Midbrain (tissue), 1 donor: ENCODE results near the gene PLCB2.

ENCODE experiments used
- DNase-seq: peaks from one replicate; lab custom pipeline; 2025; lab: John Stamatoyannopoulos, UW

Gene PLCB2

DNA sequence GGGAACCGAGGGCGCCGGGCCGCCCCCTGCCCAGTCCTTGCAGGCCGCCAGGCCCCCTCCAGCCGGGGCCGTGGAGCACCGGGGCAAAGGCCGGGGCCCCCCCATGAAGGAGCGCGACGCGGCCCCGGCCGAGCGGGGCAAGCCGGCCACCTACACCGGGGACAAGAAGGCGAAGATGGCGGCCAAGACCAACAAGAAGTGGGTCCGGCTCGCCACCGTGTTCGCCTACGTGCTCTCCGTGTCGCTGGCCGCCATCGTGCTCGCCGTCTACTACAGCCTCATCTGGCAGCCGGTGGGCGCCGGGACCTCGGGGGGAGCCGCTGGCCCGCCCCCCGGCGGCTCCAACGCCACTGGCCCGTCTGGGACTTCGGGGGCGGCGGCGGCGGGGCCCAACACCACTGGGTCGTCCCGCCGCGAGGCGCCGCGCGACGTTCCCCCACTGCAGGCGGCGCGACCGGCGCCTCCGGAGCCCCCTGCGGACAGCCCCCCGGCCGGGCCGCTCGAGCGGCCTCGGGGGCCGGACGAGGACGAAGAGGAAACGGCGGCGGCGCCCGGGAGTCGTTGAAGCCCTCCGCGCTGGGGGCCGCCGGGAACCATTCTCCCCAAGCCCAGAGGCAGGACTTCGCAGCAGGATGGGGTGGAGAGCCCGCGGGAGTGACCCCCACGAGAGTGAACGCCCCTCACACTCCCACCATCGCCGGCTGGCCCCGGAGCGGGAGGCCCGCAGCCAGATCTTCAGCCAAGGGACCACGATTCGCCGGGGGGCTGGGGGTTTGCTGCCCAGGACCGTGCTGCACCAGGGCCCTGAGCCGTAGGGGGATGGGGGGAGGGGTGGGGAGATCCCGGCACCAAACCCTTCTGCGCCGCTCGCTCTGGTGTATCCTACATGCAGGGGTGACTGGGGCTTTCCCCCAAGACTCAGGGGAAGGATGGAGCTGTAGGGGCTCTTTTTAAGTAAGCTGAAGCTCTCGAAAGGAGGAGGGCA lies 16.5 kb upstream of the PLCB2 start:
- DNase-seq: no peak

GRCh38 chr15:40323239-40323952 lies 15.7 kb upstream of the PLCB2 start, which contains the start of gene INAFM2:
Gene INAFM2 (plus strand): TSS chr15:40323692. CDS start chr15:40324056, 364 bp downstream.
- DNase-seq: peak; percentile 85

GRCh38 chr15:40322531-40323238 lies 14.9 kb upstream of the PLCB2 start:
- DNase-seq: no peak

- peak; percentile 79 for DNase-seq
Observed at GRCh38 chr15:40320931-40321371, 13.2 kb upstream of the PLCB2 start.

- DNase-seq: no peak
Observed at GRCh38 chr15:40320409-40320808, 12.7 kb upstream of the PLCB2 start.

GRCh38 chr15:40317580-40317979 lies 9.8 kb upstream of the PLCB2 start:
- no peak for DNase-seq

- no peak for DNase-seq
Observed at GRCh38 chr15:40316931-40317330, 9.2 kb upstream of the PLCB2 start.

GRCh38 chr15:40314723-40315276 lies 7.1 kb upstream of the PLCB2 start:
- DNase-seq: no peak

DNA sequence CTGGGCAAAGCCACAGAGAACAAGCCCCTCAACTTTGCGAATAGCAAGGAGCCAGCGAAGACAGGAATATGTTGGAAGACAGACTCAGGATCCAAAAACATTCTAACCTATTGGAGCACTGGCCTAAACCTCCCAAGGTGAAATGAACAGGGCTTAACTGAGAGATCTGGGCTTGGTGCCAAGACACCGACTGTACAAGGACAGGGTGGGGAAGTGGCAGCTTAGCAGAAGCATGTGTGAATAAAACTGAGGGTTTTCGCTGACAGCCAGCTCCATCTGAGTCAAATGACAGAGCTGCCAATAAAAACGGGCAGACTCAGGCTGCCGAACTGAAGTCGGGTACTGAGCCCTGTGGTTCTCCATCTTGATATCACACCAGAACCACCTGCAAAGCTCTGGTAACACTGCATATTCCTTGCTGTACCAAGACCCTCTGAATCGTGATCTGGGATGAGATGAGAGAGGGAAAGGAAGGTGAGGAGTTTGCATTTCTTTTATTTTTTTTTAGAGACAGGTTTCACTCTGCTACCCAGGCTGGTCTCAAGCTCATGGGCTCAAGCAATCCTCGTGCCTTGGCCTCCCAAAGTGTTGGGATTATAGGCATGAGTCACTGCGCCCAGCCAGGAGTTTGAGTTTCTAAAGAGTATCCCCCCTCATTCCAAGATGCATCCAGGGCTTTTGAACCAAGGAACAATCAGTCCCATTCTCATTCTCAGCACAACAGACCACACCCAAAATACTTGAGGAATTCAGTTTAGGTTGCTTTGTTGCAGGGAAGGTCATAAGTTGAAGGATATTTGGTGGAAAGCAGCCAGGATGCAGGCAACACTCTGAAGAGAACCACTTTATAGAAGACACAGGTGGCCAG lies 6.0 kb upstream of the PLCB2 start:
- no peak for DNase-seq

DNA sequence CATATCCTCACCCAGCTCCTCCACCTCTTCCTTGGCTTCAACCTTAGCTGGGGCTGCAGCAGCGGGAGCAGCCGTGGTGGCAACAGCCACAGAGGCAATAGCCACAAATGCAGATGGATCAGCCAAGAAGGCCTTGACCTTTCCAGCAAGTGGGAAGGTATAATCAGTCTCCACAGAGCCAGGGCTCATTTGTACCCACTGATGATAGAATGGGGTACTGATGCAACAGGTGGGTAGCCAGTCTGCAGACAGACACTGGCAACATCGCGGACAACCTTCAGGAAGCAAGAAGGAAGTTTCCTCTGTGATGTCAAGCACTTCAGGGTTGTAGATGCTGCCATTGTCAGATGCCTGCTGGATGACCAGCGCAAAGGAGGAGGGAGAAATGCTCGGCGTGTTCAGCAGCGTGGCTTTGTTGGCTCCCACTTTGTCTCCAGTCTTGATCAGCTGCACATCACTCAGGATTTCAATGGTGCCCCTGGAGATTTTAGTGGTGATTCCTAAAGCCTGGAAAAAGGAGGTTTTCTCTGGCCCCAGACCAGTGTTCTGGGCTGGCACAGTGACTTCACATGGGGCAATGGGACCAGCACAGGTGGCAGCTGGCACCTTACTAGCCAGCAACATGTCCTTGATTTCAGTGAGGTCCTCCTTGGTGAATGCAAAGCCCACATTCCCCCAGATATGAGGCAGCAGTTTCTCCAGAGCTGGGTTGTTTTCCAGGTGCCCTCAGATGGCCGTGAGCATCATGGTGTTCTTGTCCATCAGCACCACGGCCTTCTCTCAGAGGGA lies 4.8 kb upstream of the PLCB2 start:
- no peak for DNase-seq

GRCh38 chr15:40310993-40311392 lies 3.3 kb upstream of the PLCB2 start:
- no peak for DNase-seq

DNA sequence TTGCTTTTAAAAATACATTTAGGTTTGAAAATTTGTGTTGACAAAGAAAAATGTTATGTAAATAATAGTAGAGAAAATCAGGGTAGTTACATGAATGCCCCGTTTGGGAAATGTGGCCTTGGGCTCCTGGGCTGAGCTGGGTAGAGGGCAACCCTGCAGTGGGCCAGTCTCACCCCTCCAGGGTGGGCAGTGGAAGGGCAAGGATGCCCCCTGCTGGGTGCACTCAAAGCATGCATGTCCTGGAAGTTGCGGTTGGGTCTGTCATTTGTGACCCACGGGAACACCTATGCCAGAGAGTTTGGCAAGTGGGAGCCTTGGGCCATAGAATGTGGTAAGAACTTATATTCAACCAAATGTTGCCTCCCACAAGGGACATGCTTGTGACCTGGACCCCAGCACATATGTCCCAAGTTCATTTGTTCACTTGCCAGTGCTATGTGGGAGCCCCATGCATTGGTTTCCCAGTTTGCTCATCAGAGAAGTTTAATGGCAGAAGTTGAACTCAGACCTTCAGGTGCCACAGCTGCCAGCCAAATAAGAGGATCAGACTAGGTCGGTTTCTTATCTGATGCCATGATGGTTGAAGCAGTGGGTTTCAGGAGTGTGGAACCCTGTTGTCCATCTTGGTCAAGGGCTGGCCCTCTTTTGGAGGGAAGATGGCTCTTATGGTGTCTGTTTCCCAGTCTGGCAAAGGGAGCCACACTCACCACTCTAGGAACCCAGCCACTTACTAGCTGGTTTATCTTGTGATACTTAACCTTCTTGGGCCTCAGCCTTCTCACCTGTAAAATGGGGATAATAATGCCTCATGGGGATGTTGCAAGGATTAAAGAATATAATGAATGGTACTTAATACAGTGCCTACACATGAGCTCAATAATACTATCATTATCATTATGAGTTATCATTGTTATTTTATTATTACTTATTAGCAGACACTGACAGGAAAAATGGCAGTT lies 2.5 kb upstream of the PLCB2 start:
- DNase-seq: peak; percentile 16

DNA sequence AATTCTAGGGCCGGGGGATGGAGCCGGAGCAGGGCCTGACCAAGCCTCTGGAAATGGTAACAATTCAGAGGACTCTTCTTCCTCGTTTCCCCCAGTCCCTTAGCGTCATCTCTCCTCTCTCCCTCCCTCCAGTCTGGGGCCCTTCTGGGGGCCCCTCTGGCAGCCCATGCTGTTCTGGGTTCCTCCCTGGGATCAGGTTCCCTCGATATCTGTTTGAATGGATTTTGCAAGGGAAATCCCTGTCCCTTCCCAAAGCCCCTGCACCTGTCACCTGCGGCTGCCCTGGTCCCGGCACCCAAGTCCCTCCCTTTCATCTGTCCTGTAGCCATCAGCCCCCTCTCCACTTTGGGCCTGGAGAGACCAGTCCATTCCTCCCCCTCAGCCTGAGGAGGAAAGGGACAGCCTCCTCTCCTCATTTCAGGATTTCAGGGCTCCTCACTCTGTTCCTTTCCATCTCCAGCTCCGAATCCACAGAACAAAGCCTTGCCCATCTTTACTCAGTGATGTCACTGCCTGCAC lies 1.7 kb upstream of the PLCB2 start:
- DNase-seq: no peak

DNA sequence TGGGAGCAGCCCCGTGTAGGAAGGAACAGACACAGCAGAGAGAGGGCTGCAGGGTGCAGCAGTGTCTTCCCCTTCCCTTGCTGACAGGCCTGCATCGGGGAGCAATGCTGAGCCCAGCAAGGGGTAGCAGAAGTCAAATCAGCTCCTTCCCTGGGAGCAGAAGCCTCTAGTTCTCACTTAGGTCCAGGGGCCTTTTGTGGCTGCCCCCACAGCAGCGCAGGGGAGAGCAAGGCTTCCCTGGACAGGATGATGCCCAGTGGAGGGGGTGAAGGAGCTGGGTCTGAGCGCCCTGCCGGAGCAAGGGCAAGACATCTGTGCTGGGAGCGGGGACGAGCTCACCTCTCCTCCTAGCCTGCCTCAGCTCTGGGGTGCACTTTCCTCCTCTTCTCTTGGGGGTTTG lies 827 bp downstream of the PLCB2 start:
- no peak for DNase-seq

DNA sequence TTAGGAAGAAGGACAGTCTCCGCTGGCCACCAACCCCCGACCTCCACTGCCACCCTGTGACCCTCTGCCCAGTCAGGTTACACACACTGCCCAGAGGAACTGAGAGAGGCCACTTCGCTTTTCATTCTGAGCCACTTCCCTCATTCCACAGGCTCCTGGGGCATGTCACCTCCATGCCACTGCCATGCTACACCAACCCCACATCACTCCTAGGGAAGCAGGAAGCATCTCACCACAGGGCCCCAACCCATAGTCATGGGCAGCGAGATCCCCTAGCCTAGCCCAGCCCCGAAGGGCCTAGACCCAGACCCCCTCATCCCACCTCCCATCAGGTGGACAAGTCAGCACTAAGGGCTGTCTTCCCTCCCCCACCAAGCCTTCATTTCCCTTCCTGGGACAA lies 1.4 kb downstream of the PLCB2 start:
- no peak for DNase-seq

DNA sequence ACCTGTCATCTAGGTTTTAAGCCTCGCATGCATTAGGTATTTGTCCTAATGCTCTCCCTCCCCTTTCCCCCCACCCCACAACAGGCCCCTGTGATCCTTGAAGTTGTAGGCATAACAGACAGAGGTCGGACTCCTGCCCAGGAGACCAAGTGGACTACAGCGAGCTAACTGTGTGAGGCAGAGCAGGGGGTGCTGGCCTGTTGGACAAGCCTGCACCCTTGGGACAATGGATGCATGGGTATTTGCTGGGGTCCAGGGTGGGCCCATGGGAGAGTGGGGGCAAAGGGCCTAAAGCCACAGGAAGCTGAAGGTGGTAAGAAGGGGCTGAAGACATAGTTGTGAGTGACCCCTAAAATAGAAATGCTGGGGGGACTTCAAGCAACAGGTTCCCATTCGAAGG lies 2.5 kb downstream of the PLCB2 start:
- DNase-seq: no peak

DNA sequence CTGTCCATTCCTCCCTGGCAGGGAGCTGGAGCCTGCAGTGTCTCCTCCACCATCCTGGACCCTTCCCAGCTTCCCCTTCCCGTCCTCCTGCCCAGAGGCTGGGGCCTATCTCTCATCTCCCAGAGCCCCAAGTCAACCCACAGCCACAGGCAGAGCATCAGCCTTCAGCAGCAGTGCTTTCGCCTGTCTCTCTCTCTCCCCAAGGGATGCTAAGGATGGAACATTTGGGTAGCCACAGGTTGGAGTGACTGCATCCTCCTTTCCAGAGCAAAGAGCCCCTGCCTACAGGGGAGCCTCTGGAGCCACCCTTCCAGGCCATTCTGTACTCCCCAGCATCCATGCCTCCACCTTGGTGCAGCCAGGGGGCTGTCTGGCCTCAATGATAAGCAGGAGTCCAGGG lies 4.2 kb downstream of the PLCB2 start:
- no peak for DNase-seq

- no peak for DNase-seq
Observed at GRCh38 chr15:40302981-40303380, 4.8 kb downstream of the PLCB2 start.
